SK-N-SH (cell line): ENCODE data around the gene SOCS3.

Experiments
- CHD2 ChIP-seq: fragments of 150-350 bp; IDR thresholded peaks from 2 replicates; pipeline ENCODE4 v1.6.1; 2018; ENCODE audit warnings: low read length; ENCODE audit not compliant: partially characterized antibody
- CTCF ChIP-seq: fragments of 200-600 bp; sonication (generic); IDR thresholded peaks from 2 replicates; pipeline ENCODE4 v1.6.1; 2017; ENCODE audit warnings: antibody characterized with exemption, mild to moderate bottlenecking, moderate library complexity
- ELF1 ChIP-seq: IDR thresholded peaks from 2 replicates; pipeline ENCODE4 v1.4.0; 2012
- FOXM1 ChIP-seq: IDR thresholded peaks from 2 replicates; pipeline ENCODE4 v1.4.0; 2012; ENCODE audit warnings: low read depth, mild to moderate bottlenecking
- MAX ChIP-seq: IDR thresholded peaks from 2 replicates; pipeline ENCODE4 v1.4.0; 2012; ENCODE audit warnings: low read depth
- MXI1 ChIP-seq: IDR thresholded peaks from 2 replicates; pipeline ENCODE4 v1.6.1; 2012; ENCODE audit warnings: mild to moderate bottlenecking, low read depth, low read length, improper control_type of control experiment
- NRF1 ChIP-seq: IDR thresholded peaks from 2 replicates; pipeline ENCODE4 v1.6.1; 2012; ENCODE audit warnings: low read depth, mild to moderate bottlenecking, low read length
- POLR2AphosphoS5 ChIP-seq: IDR thresholded peaks from 2 replicates; pipeline ENCODE4 v1.6.1; 2012; ENCODE audit warnings: low read depth, low read length
- RAD21 ChIP-seq: IDR thresholded peaks from 2 replicates; pipeline ENCODE4 v1.6.1; 2012; ENCODE audit warnings: mild to moderate bottlenecking, low read length
- REST ChIP-seq: IDR thresholded peaks from 2 replicates; pipeline ENCODE4 v1.6.1; 2012; ENCODE audit warnings: mild to moderate bottlenecking, low read depth, low read length, moderate library complexity
- RXRA ChIP-seq: IDR thresholded peaks from 2 replicates; pipeline ENCODE4 v1.4.0; 2012; ENCODE audit warnings: low read depth, mild to moderate bottlenecking, borderline replicate concordance
- SMC3 ChIP-seq: IDR thresholded peaks from 2 replicates; pipeline ENCODE4 v1.6.1; 2012; ENCODE audit warnings: low read depth, low read length, improper control_type of control experiment
- TF ChIP-seq, protein P1 (sequence below): IDR thresholded peaks from 2 replicates; pipeline ENCODE4 v1.4.0; 2012; ENCODE audit warnings: low read depth, borderline replicate concordance

GRCh38 chr17:78399028-78399692 is 39.3 kb upstream of the SOCS3 start:
- no peak for TF ChIP-seq CTCF
- no peak for TF ChIP-seq NRF1
- TF ChIP-seq CHD2: no peak
- TF ChIP-seq MAX: no peak
- no peak for TF ChIP-seq ELF1
- TF ChIP-seq POLR2AphosphoS5: no peak
- no peak for TF ChIP-seq RAD21
- TF ChIP-seq SMC3: no peak
- TF ChIP-seq REST: no peak
- no peak for TF ChIP-seq FOXM1
- no peak for TF ChIP-seq RXRA
- TF ChIP-seq, protein P1, sequence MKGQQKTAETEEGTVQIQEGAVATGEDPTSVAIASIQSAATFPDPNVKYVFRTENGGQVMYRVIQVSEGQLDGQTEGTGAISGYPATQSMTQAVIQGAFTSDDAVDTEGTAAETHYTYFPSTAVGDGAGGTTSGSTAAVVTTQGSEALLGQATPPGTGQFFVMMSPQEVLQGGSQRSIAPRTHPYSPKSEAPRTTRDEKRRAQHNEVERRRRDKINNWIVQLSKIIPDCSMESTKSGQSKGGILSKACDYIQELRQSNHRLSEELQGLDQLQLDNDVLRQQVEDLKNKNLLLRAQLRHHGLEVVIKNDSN: no peak
- no peak for TF ChIP-seq MXI1
